ENCODE data around the gene FASN.
"Not testable (repeated sequence)": the region's sequence is repeated elsewhere in the genome, so short reads cannot be mapped to it uniquely, and the experiment has no call there.

The FASN gene

GRCh38 chr17:82054351-82055022, 43.5 kb downstream of the FASN start:
- DNase-seq, result no peak

DNA sequence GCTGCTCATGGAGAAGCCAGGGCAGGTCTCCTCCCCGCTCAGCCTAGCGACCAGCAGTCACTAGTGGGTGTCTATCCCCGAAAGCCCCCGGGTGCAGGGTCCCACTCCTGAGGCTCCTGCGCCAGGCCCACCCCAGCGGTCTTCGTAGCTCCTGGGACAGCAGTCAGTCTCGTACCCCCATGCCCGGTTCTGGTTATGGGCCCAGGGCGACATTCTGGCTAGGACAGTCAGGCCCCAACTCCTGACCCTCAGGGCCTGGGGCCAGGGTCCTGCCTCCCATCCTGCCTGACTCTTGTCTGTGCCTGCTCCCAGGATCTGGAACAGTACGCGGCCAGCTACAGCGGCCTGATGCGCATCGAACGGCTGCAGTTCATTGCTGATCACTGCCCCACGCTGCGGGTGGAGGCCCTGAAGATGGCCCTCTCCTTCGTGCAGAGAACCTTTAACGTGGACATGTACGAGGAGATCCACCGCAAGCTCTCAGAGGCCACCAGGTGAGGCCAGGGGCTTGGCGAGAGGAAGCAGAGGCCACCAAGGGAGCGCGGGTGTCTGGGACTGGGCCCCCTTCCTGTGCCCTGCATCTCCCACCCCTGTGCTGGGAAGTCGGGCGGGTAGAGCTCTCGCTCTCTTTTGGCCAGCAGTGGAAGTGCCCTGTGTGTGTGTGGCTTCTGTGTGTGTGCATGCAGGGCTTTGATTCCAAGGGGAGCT, 44.3 kb downstream of the FASN start:
- no peak for DNase-seq

- DNase-seq, result no peak
Observed at GRCh38 chr17:82053130-82053529, 44.9 kb downstream of the FASN start.

DNA sequence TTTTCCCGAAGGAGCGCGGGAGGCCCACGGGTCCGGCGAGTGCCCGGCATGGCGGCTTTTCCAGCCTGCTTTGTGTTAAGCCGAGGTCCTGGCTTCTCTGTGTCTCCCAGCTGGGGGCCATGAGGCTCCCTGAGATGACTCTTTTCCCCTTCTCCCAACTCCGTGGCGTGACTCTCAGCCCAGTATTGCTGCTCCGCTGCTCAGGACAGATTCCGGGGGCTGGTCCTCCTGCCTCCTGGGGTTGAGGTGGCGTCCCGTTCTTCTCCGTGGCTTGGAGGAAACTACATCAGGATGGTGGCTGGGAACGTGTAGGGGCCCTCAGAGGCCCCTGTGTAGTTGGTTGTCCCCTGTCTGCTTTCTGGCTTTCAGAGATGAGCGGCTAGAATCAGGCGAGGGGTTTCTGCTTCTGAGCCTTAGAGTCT, 45.4 kb downstream of the FASN start:
- no peak for DNase-seq

DNA sequence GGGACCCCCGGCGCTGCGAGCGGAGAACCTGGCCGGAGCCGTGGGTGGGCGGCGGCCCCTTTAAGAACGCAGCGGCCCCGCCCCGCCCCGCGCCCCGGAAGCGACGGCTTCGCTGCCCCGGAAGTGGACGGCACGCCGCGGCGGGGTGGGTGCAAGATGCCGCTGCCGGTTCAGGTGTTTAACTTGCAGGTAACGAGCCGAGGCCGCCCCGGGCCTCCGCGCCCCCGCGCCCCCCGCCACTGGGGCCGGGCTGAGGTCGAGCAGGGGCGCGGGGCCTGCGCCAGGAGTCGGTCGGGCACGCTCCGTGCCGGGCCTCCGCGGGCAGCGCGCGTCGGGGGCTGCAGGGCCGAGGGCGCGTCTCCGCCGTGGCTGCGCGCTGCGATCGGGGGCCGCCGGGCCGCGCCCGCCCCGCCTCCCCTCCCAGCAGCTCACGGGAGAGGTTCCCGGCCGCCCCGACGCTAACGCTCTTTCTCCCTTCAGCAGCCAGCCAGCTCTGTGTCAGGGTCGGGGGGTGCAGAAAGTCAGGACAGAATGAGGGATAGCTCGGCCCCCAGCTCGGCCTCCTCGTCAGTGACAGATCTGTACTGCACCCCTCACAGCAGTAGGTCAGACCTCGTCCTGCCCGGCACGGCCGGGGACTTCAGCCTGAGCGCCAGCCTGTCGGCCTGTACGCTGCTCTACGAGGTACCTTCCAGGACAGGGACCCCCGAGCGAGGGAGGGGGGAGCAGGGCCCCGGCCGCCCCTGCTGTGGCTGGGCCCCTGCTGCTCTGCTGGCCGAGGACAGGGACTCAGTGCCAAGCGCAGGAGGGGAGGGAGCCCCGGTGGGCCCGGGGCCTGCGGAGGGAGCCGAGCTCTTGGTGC, 46.0 kb downstream of the FASN start, which contains the start of the genes GPS1 and RFNG:
TSS of gene GPS1 (plus strand) at position 123 of the 862 bp plus-strand sequence. CDS start at position 157, 34 bp downstream.
TSS of gene RFNG (minus strand) at position 36 of the 862 bp plus-strand sequence. CDS start 45 bp downstream, outside the sequence.
- DNase-seq, result no peak

- DNase-seq, result no peak
Observed at GRCh38 chr17:82050761-82051641, 47.0 kb downstream of the FASN start.

GRCh38 chr17:82050152-82050760, 47.8 kb downstream of the FASN start:
- no peak for DNase-seq

GRCh38 chr17:82049521-82049971, 48.5 kb downstream of the FASN start:
- no peak for DNase-seq

GRCh38 chr17:82049106-82049505, 48.9 kb downstream of the FASN start:
- DNase-seq, result no peak

GRCh38 chr17:82048571-82048971, 49.5 kb downstream of the FASN start:
- no peak for DNase-seq

DNA sequence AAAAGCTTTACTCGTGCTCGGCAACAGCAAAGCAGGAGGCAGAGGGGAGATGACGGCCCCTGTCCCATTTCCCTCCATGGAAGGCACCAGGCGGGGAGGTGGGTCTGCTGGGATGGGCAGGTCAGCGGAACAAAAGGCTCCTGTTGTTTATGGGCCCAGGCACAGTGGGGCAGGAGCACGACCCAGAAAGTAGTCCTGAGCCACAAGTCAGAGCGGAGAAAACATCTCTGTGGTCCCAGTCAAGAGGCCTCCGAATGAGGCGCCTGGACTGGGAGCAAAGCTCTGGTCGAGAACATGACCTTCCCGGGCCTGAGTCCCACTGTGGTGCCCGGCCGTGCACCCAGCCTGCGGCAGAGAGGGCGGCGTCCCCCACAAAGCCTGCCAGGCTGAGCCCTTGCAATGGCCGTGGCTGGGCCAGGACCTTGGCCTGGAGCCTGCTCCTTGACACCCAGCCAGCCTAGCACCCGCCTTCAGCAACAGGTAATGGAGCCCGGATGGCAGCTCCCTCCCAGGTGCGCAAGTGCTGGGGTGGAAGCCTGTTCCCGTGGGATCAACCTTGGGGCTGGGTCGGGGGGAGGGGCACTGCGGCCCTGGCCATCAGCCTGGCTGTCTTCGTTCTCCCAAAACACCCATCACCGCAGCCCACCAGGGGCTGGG, 50.0 kb downstream of the FASN start:
- DNase-seq, result no peak

DNA sequence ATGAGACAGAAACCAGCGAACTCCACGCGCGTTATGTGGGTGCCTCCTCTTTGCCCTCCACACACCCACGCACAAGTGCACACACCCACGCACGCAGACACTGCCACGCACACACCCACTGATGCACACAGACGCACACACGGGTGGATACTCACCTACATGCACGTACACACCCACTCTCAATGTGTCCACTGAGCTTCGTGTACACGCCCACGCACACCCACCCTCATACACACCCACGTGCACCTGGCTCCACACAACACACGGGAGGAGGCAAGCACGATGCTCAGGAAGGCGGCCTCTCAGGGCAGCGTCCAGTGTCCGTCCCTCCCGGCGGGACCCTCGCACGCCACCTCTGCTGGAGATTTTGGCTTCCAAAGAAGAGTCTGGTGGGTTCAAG, 50.7 kb downstream of the FASN start:
- no peak for DNase-seq

GRCh38 chr17:82046903-82047302, 51.1 kb downstream of the FASN start:
- no peak for DNase-seq

DNA sequence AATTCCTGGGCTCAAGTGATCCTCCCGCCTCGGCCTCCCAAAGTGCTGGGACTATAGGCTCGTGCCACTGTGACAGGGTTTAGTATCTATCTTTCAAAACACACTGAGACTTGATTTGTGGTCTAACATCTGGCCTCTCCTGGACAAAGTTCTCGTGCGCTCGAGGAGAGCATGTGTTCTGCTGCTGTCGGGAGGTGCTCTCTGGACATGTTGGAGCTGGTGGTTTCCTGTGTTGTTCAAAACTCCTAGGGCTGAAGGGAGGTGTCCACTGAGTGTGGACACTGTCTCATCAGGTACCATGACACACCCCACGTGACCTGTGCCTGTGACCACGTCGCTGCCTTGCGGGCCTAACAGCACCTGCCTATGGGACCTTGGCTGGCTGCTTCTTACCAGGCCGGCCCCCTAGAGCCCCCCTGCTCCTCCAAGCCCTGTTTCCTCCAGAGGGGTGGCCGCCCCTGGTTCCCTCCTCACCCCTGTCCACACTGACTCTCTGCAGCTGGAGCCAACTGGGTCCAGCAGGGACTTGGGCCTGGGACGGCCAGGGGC, 52.0 kb downstream of the FASN start:
- DNase-seq, result no peak

GRCh38 chr17:82043507-82043906, 54.5 kb downstream of the FASN start:
- no peak for DNase-seq

DNA sequence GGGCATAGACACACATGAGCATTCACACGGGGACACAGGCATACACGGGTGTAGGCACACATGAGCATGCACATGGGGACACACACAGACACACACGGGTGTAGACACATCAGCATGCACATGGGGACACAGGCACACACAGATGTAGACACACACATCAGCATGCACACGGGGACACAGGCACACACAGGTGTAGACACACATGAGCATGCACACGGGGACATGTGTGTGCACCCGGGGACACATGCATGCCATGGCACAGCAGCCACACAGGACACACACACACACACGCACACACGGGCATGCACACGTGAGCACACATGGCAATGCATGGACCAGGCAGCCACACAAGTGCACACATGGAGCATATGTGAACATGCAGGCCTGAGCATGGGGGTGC, 55.4 kb downstream of the FASN start:
- DNase-seq, result no peak

DNA sequence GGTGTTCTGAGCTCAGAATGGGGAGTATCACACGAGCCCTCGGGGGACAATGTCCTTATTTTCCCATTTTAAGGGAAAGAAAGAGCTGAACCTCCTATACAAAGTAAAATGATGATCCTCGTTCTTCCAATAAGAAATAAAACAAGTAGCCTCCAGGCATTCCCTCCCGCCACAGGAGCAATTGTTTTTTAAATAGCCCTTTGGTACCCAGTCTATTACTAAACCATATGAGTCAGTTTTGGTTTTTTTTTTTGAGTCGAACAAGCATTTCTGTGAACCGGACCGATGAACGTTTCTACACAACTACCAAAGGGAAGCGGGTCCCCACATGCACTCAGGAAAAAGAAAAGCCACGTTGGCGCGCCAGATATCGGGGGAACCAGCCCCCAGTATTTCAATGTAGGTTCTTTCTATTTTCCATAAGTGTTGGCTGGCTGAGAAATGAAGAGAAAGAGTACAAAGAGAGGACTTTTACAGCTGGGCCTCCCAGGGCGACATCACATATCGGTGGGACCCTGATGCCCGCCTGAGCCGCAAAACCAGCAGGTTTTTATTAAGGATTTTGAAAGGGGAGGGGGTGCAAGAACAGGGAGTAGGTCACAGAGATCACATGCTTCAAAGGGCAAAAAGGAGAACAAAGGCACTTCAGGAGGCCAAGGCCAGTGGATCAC, 56.8 kb downstream of the FASN start:
- DNase-seq, result no peak

DNA sequence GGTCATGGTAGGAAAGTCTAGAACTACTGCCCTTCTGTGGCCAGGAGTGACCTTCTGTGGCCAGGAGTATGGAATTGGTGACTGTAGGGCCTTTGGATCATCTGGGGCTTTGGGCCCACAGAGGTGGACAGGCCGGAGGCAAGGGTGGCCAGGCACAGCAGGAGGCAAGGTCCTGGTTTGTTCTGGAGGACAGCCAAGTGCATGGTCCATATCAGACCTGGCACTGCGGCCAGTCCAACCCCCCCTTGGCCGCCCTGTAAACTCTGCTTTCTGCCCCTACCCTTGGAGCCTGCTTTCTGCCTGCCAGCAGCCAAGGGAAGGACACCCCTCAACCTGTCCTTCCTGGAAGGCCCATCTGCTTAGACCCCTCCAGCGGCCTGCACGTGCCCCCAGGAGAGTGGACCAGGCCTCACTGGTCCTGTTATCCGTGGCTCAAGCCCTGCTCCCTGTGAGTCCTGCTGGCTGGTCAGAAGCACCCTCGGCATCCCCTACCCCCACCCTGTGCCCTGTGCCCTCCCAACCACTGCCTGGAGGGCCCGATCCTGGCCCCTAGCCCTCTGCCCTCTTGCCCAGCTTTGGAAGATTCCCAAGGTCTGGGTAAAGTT, 58.2 kb downstream of the FASN start:
- no peak for DNase-seq

DNA sequence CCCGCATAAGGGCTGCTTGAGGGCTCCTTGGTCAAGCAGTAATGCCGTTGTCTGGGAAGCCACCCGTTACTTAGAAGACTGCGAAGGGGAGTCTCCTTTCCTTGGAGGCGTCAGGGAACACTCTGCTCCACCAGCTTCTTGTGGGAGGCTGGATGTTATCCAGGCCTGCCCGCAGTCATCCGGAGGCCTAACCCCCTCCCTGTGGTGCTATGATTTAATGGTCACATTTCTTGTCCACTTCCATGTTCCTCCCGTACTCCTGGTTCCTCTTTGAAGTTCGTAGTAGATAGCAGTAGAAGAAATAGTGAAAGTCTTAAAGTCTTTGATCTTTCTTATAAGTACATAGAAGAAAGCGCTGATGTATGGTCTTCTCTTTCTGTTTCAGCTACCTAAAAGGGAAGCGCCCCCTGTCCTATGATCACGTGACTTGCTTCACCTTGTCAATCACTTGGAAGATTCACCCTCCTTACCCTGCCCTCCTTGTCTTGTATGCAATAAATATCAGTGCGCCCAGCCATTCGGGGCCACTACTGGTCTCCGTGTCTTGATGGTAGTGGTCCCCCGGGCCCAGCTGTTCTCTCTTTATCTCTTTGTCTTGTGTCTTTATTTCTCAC, 59.1 kb downstream of the FASN start:
- DNase-seq, result not testable (repeated sequence)

DNA sequence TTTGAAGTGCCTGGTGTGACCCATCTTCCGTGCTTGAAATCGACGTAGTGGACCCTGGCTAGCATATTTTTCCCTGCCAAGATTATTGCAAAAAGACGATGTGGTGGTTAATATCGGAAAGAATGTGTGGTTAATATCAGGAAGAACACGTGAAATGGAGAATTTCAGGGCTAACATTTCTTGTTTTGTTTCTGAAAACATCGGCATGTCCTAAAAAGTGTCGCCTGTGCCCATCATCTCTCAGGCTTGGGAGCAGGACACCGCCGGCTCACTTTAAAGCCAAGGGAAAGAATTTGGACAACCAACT, 60.2 kb downstream of the FASN start:
- no peak for DNase-seq

Measured in GOT3 (cell line).